Activated CD4-positive, alpha-beta T cell treated with anti-CD3 and anti-CD28 coated beads for 36 hours (primary cell): ENCODE measurements around the gene GPR135. TPM values are rescaled to one million over a fixed set of nuclear protein-coding genes. Genes with fewer than 3 reads are reported as not detected.

Experiments
- ATAC-seq: fragments of 200-7000 bp; cut with Tn5 transposase; one replicate; pipeline ENCODE4 v1.10.0; 2021; ENCODE audit warnings: mild to moderate bottlenecking, moderate library complexity
- CTCF ChIA-PET: fragments of 350-600 bp; sonication (Branson Sonifier 250); formaldehyde crosslinking; loops from one replicate; lab custom pipeline; 2021; ENCODE audit warnings: antibody characterized with exemption; lab: Charles Lee
- POLR2A ChIA-PET: fragments of 350-600 bp; sonication (Branson Sonifier 250); formaldehyde crosslinking; loops from one replicate; lab custom pipeline; 2021; ENCODE audit warnings: antibody characterized with exemption, inconsistent platforms; lab: Charles Lee
- DNase-seq: peaks from one replicate; pipeline ENCODE4 v3.0.0-alpha.2; 2020
- H3K27ac Mint-ChIP-seq: one replicate; pipeline ENCODE4 v1.8.0; 2021; ENCODE audit warnings: mixed read lengths
- H3K27me3 Mint-ChIP-seq: one replicate; pipeline ENCODE4 v1.8.0; 2021; ENCODE audit warnings: mixed read lengths
- H3K36me3 Mint-ChIP-seq: one replicate; pipeline ENCODE4 v1.8.0; 2021; ENCODE audit warnings: low read depth, mixed read lengths
- H3K4me1 Mint-ChIP-seq: one replicate; pipeline ENCODE4 v1.8.0; 2021; ENCODE audit warnings: mixed read lengths
- H3K4me3 Mint-ChIP-seq: one replicate; pipeline ENCODE4 v1.8.0; 2021; ENCODE audit warnings: mild to moderate bottlenecking, moderate library complexity, mixed read lengths
- H3K9me3 Mint-ChIP-seq: one replicate; pipeline ENCODE4 v1.8.0; 2021; ENCODE audit warnings: low read depth, mixed read lengths
- intact Hi-C, 2 experiments: fragments of 100-400 bp; cut with DNase I in 1 of 2; cut with micrococcal nuclease in 1 of 2; formaldehyde crosslinking; loops; one replicate each; pipeline versions ENCODE4 v1.14.2 to v1.15.1; 2022 to 2024; cut with DNase I, micrococcal nuclease
- total RNA-seq, 2 experiments: library from RNA; stranded (reverse); gene quantifications; one replicate each; pipeline ENCODE4 v1.2.3, GENCODE V29; 2021

The GPR135 gene
- total RNA-seq, 2 experiments from 2014 or later: 0.98 to 1.1 TPM

GRCh38 chr14:59492384-59492783, 27.2 kb upstream of the GPR135 start:
- CTCF ChIA-PET: interaction anchor here (0.7 kb wide), 1 partner anchor 122 kb away, joined by 3 read pairs; no protein-coding TSS in a partner anchor
- H3K4me1 Mint-ChIP-seq: peaks cover 30% of the 10 kb centered on the region

GRCh38 chr14:59490756-59491155, 25.6 kb upstream of the GPR135 start:
- peaks cover 49% of the 10 kb centered on the region for H3K36me3 Mint-ChIP-seq
- no peaks in the 10 kb centered on the region for H3K27me3 Mint-ChIP-seq
- no peak overlapping the region for H3K4me3 Mint-ChIP-seq
- H3K27ac Mint-ChIP-seq: no peak overlapping the region
- H3K9me3 Mint-ChIP-seq: no peaks in the 10 kb centered on the region
- intact Hi-C loops: no loop called here
- ChIA-PET POLR2A (no interaction called here), CTCF (interaction anchor here (0.6 to 1.7 kb wide), 4 partner anchors 9 to 1479 kb away, joined by 3 to 4 read pairs (median 4); no protein-coding TSS in a partner anchor)
- peaks cover 39% of the 10 kb centered on the region for H3K4me1 Mint-ChIP-seq
- DNase-seq (no peak), ATAC-seq (no peak)

More at GRCh38 chr14:59492384-59492783, 27.2 kb upstream of the GPR135 start:
- H3K27ac Mint-ChIP-seq: no peak overlapping the region
- no peak for ATAC-seq
- peaks cover 52% of the 10 kb centered on the region for H3K36me3 Mint-ChIP-seq
- H3K4me3 Mint-ChIP-seq: no peak overlapping the region
- intact Hi-C loops: no loop called here
- H3K9me3 Mint-ChIP-seq: no peaks in the 10 kb centered on the region
- no peaks in the 10 kb centered on the region for H3K27me3 Mint-ChIP-seq
- no peak for DNase-seq
- POLR2A ChIA-PET: no interaction called here

- peaks cover 61% of the 10 kb centered on the region for H3K4me1 Mint-ChIP-seq
- DNase-seq: no peak
- CTCF ChIA-PET: interaction anchor here (0.9 to 1.9 kb wide), 6 partner anchors 12 to 22 kb away, joined by 3 to 10 read pairs (median 4); no protein-coding TSS in a partner anchor
Observed at GRCh38 chr14:59484639-59485175, 19.5 kb upstream of the GPR135 start.

GRCh38 chr14:59483819-59484638, 18.8 kb upstream of the GPR135 start, which contains the start of the genes JKAMP and L3HYPDH:
JKAMP (plus strand) TSS chr14:59484517; CDS start chr14:59484590, 73 bp downstream.
L3HYPDH (minus strand) TSS chr14:59484408; CDS start chr14:59484316, 92 bp downstream.
- H3K36me3 Mint-ChIP-seq: peaks cover 21% of the 10 kb centered on the region
- no peaks in the 10 kb centered on the region for H3K27me3 Mint-ChIP-seq
- H3K27ac Mint-ChIP-seq: peak within 1 kb of the TSS; percentile 89
- DNase-seq (peak; percentile 99), ATAC-seq (peak; percentile 97)
- H3K4me3 Mint-ChIP-seq: peak within 1 kb of the TSS; percentile 92
- no peaks in the 10 kb centered on the region for H3K9me3 Mint-ChIP-seq
- H3K4me1 Mint-ChIP-seq: peaks cover 57% of the 10 kb centered on the region
- intact Hi-C loops: loop anchor here (1.0 to 5.0 kb wide), 9 partner anchors 19 to 1057 kb away; partner anchors contain the start of genes DAAM1 (in 2 of the 2), CCDC175 (in 1 of the 2), DHRS7 (in 1 of the 2) and GPR135 (in 1 of the 2)
- POLR2A ChIA-PET: interaction anchor here (0.8 to 1.7 kb wide), 4 partner anchors 19 to 1057 kb away, joined by 3 to 9 read pairs (median 4); partner anchors contain the start of genes DAAM1, GPR135, KIAA0586 and PPM1A
- CTCF ChIA-PET: interaction anchor here (0.5 to 1.9 kb wide), 9 partner anchors 12 to 351 kb away, joined by 3 to 10 read pairs (median 3); partner anchors contain the start of gene DAAM1

More at GRCh38 chr14:59484639-59485175, 19.5 kb upstream of the GPR135 start:
- Mint-ChIP-seq H3K27ac (peak overlapping the region; percentile 89), H3K36me3 (peaks cover 25% of the 10 kb centered on the region), H3K4me3 (peak overlapping the region; percentile 92), H3K9me3 (no peaks in the 10 kb centered on the region), H3K27me3 (no peaks in the 10 kb centered on the region)
- intact Hi-C loops: loop anchor here (1.0 to 5.0 kb wide), 10 partner anchors 20 to 1057 kb away; partner anchors contain the start of genes DAAM1 (in 2 of the 2), CCDC175 (in 1 of the 2), DHRS7 (in 1 of the 2) and GPR135 (in 1 of the 2)
- peak; percentile 53 for ATAC-seq
- POLR2A ChIA-PET: interaction anchor here (0.8 to 1.7 kb wide), 4 partner anchors 20 to 1057 kb away, joined by 3 to 9 read pairs (median 4); partner anchors contain the start of genes DAAM1, GPR135, KIAA0586 and PPM1A

- ChIA-PET POLR2A (interaction anchor here (1.7 kb wide), 2 partner anchors 19 to 295 kb away, joined by 5 to 9 read pairs; partner anchors contain the start of genes DAAM1 and GPR135), CTCF (interaction anchor here (1.4 to 1.9 kb wide), 2 partner anchors 13 to 19 kb away, joined by 5 to 10 read pairs; no protein-coding TSS in a partner anchor)
- DNase-seq (no peak), ATAC-seq (no peak)
- Mint-ChIP-seq H3K4me3 (peak overlapping the region; percentile 92), H3K27ac (peak overlapping the region; percentile 73), H3K4me1 (peaks cover 56% of the 10 kb centered on the region), H3K27me3 (no peaks in the 10 kb centered on the region), H3K36me3 (peaks cover 22% of the 10 kb centered on the region), H3K9me3 (no peaks in the 10 kb centered on the region)
- intact Hi-C loops: loop anchor here (5.0 kb wide), 2 partner anchors 609 to 1056 kb away; partner anchors contain the start of genes KIAA0586 (in 1 of the 2), PCNX4 (in 1 of the 2) and TIMM9 (in 1 of the 2)
Observed at GRCh38 chr14:59483363-59483762, 18.2 kb upstream of the GPR135 start.

GRCh38 chr14:59482541-59483331, 17.6 kb upstream of the GPR135 start:
- H3K4me1 Mint-ChIP-seq: peaks cover 53% of the 10 kb centered on the region
- peak overlapping the region; percentile 73 for H3K27ac Mint-ChIP-seq

GRCh38 chr14:59481871-59482540, 16.8 kb upstream of the GPR135 start:
- no peaks in the 10 kb centered on the region for H3K9me3 Mint-ChIP-seq
- peak overlapping the region; percentile 92 for H3K4me3 Mint-ChIP-seq
- ATAC-seq (no peak), DNase-seq (no peak)
- intact Hi-C loops: loop anchor here (5.0 kb wide), 2 partner anchors 610 to 1055 kb away; partner anchors contain the start of genes KIAA0586 (in 1 of the 2), PCNX4 (in 1 of the 2) and TIMM9 (in 1 of the 2)
- POLR2A ChIA-PET: interaction anchor here (0.5 kb wide), 1 partner anchor 294 kb away, joined by 3 read pairs; no protein-coding TSS in a partner anchor
- H3K27ac Mint-ChIP-seq: peak overlapping the region; percentile 73
- H3K27me3 Mint-ChIP-seq: no peaks in the 10 kb centered on the region
- CTCF ChIA-PET: no interaction called here
- H3K36me3 Mint-ChIP-seq: peaks cover 23% of the 10 kb centered on the region
- peaks cover 51% of the 10 kb centered on the region for H3K4me1 Mint-ChIP-seq

More at GRCh38 chr14:59482541-59483331, 17.6 kb upstream of the GPR135 start:
- intact Hi-C loops: loop anchor here (5.0 kb wide), 2 partner anchors 610 to 1055 kb away; partner anchors contain the start of genes KIAA0586 (in 1 of the 2), PCNX4 (in 1 of the 2) and TIMM9 (in 1 of the 2)
- CTCF ChIA-PET: interaction anchor here (1.9 kb wide), 1 partner anchor 14 kb away, joined by 5 read pairs; no protein-coding TSS in a partner anchor
- ATAC-seq: no peak
- Mint-ChIP-seq H3K27me3 (no peaks in the 10 kb centered on the region), H3K4me3 (peak overlapping the region; percentile 92), H3K36me3 (peaks cover 20% of the 10 kb centered on the region), H3K9me3 (no peaks in the 10 kb centered on the region)
- DNase-seq: no peak
- POLR2A ChIA-PET: interaction anchor here (0.5 to 1.7 kb wide), 3 partner anchors 18 to 295 kb away, joined by 3 to 9 read pairs (median 5); partner anchors contain the start of genes DAAM1 and GPR135

- intact Hi-C loops: loop anchor here (5.0 kb wide), 2 partner anchors 611 to 1054 kb away; partner anchors contain the start of genes KIAA0586 (in 1 of the 2), PCNX4 (in 1 of the 2) and TIMM9 (in 1 of the 2)
- ATAC-seq: no peak
- no peaks in the 10 kb centered on the region for H3K27me3 Mint-ChIP-seq
- no peaks in the 10 kb centered on the region for H3K9me3 Mint-ChIP-seq
- ChIA-PET POLR2A (no interaction called here), CTCF (no interaction called here)
- DNase-seq: no peak
- peak overlapping the region; percentile 92 for H3K4me3 Mint-ChIP-seq
- H3K27ac Mint-ChIP-seq: peak overlapping the region; percentile 25
- H3K36me3 Mint-ChIP-seq: peaks cover 26% of the 10 kb centered on the region
- peaks cover 49% of the 10 kb centered on the region for H3K4me1 Mint-ChIP-seq
Observed at GRCh38 chr14:59481407-59481806, 16.2 kb upstream of the GPR135 start.

GRCh38 chr14:59480166-59480565, 15.0 kb upstream of the GPR135 start:
- Mint-ChIP-seq H3K27me3 (no peaks in the 10 kb centered on the region), H3K4me1 (peaks cover 37% of the 10 kb centered on the region), H3K9me3 (no peaks in the 10 kb centered on the region), H3K36me3 (peaks cover 27% of the 10 kb centered on the region), H3K27ac (peak overlapping the region; percentile 17), H3K4me3 (no peak overlapping the region)
- no peak for DNase-seq
- ChIA-PET POLR2A (no interaction called here), CTCF (interaction anchor here (1.3 kb wide), 1 partner anchor 608 kb away, joined by 3 read pairs; no protein-coding TSS in a partner anchor)
- intact Hi-C loops: loop anchor here (5.0 kb wide), 2 partner anchors 612 to 1053 kb away; partner anchors contain the start of genes KIAA0586 (in 1 of the 2), PCNX4 (in 1 of the 2) and TIMM9 (in 1 of the 2)
- ATAC-seq: no peak
